ENCODE results near the gene FBXL14. TPM values are rescaled to one million over a fixed set of nuclear protein-coding genes. Genes with fewer than 3 reads are reported as not detected.

The FBXL14 gene
- polyA plus RNA-seq, 1 of the 3 experiments (the other 2 are of a cell fraction) = 11.3 TPM

DNA sequence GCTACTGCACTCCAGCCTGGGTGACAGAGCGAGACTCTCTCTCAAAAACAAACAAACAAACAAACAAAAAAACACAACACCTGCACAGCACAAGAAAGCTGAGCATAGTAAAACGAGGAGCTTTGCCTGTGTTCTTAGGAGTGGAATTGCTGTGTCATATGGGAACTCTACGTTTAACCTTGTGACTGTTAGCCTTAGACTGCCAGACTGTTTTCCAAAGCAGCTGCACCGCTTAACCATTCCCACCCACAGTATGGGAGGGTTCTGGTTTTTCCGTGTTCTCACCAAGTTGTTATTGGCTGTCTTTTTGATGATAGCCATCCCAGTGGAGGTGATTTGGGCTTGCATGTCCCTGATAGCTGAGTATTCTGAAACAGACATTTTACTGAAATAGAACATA is 43.8 kb upstream of the FBXL14 start:
- peaks cover 0 to 27% of the 10 kb centered on the region in 2 experiments for H3K36me3 ChIP-seq (replicated peaks in 1 of 2; ENCODE audit: control insufficient read depth in 1 of 2, insufficient read depth in 2 of 2, low read length in 1 of 2)

More for the DNA sequence above, 43.8 kb upstream of the FBXL14 start:
- Histone ChIP-seq H3K4me1 (ENCODE audit: control insufficient read depth in 1 of 2, insufficient read depth in 2 of 2, low read depth in 1 of 2, low read length in 1 of 2) (peaks cover 0 to 13% of the 10 kb centered on the region in 2 experiments; a peak in 1 of 4 replicates), H3K9ac (no peak overlapping the region), H3K4me2 (no peak overlapping the region), H3K9me2 (no peaks in the 10 kb centered on the region), H2AFZ (ENCODE audit: low read depth) (no peak overlapping the region), H4K20me1 (ENCODE audit: insufficient read depth) (no peaks in the 10 kb centered on the region), H3K27me3 (ENCODE audit: insufficient read depth) (no peaks in the 10 kb centered on the region), H3K4me3 (ENCODE audit: low read depth in 2 of 2, low read length in 1 of 2) (no peak overlapping the region), H3K27ac (ENCODE audit: low read depth in 2 of 2, low read length in 1 of 2) (no peak overlapping the region), H3K79me2 (ENCODE audit: insufficient read depth) (peaks cover 16% of the 10 kb centered on the region; the same call in 1 of the 2 replicates), H3F3A (replicated peaks; ENCODE audit: insufficient read depth) (no peaks in the 10 kb centered on the region), H3K9me3 (no peaks in the 10 kb centered on the region)
- ChIA-PET CTCF (interaction anchor here (1.0 to 4.3 kb wide), 5 partner anchors 9 to 157 kb away, joined by 3 to 33 read pairs (median 5); no protein-coding TSS in a partner anchor), POLR2A (no interaction called here)
- 92% methylated on average over 5 of the region's 5 CpGs for WGBS (ENCODE audit: low lambda C conversion rate)
- TF ChIP-seq RXRA (IDR thresholded peaks at IDR 0.05; ENCODE audit: borderline replicate concordance, low read depth) (no peak), SIN3A (IDR thresholded peaks at IDR 0.05; ENCODE audit: borderline replicate concordance, low read depth, low read length) (no peak), CHD2 (IDR thresholded peaks at IDR 0.05; ENCODE audit: low read length, partially characterized antibody) (no peak), JUND (IDR thresholded peaks at IDR 0.05) (no peak), EP300 (IDR thresholded peaks at IDR 0.05; ENCODE audit: borderline replicate concordance in 1 of 2, low read depth in 1 of 2, low read length in 1 of 2) (no peak), SMC3 (IDR thresholded peaks at IDR 0.05; ENCODE audit: low read depth, low read length) (no peak), RAD21 (IDR thresholded peaks at IDR 0.05; ENCODE audit: low read length) (no peak), FOSL2 (IDR thresholded peaks at IDR 0.05; ENCODE audit: borderline replicate concordance, low read depth) (no peak), GABPA (IDR thresholded peaks at IDR 0.05; ENCODE audit: low read depth) (no peak)
- TF ChIP-seq, protein P1, sequence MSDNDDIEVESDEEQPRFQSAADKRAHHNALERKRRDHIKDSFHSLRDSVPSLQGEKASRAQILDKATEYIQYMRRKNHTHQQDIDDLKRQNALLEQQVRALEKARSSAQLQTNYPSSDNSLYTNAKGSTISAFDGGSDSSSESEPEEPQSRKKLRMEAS (IDR thresholded peaks at IDR 0.05; ENCODE audit: low read depth) = no peak
- TF ChIP-seq, protein P2, sequence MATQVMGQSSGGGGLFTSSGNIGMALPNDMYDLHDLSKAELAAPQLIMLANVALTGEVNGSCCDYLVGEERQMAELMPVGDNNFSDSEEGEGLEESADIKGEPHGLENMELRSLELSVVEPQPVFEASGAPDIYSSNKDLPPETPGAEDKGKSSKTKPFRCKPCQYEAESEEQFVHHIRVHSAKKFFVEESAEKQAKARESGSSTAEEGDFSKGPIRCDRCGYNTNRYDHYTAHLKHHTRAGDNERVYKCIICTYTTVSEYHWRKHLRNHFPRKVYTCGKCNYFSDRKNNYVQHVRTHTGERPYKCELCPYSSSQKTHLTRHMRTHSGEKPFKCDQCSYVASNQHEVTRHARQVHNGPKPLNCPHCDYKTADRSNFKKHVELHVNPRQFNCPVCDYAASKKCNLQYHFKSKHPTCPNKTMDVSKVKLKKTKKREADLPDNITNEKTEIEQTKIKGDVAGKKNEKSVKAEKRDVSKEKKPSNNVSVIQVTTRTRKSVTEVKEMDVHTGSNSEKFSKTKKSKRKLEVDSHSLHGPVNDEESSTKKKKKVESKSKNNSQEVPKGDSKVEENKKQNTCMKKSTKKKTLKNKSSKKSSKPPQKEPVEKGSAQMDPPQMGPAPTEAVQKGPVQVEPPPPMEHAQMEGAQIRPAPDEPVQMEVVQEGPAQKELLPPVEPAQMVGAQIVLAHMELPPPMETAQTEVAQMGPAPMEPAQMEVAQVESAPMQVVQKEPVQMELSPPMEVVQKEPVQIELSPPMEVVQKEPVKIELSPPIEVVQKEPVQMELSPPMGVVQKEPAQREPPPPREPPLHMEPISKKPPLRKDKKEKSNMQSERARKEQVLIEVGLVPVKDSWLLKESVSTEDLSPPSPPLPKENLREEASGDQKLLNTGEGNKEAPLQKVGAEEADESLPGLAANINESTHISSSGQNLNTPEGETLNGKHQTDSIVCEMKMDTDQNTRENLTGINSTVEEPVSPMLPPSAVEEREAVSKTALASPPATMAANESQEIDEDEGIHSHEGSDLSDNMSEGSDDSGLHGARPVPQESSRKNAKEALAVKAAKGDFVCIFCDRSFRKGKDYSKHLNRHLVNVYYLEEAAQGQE (IDR thresholded peaks at IDR 0.05; ENCODE audit: low read depth, low read length) = no peak
- TF ChIP-seq, protein P3, sequence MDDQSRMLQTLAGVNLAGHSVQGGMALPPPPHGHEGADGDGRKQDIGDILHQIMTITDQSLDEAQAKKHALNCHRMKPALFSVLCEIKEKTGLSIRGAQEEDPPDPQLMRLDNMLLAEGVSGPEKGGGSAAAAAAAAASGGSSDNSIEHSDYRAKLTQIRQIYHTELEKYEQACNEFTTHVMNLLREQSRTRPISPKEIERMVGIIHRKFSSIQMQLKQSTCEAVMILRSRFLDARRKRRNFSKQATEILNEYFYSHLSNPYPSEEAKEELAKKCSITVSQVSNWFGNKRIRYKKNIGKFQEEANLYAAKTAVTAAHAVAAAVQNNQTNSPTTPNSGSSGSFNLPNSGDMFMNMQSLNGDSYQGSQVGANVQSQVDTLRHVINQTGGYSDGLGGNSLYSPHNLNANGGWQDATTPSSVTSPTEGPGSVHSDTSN (IDR thresholded peaks at IDR 0.05) = no peak
- DNase-seq = no peak
